ENCODE results near the gene SHROOM2.

- TF ChIP-seq MAZ (IDR thresholded peaks at IDR 0.05; ENCODE audit: borderline replicate concordance, low read depth, low read length) = no peak
- TF ChIP-seq CTCF (conservative IDR thresholded peaks at IDR 0.05; ENCODE audit: low read depth, low read length) = no peak
- no peak for TF ChIP-seq POLR2A (IDR thresholded peaks at IDR 0.05; ENCODE audit: low read depth, low read length)
- TF ChIP-seq FOS (IDR thresholded peaks at IDR 0.05; ENCODE audit: low read depth, low read length) = no peak
- no peak for TF ChIP-seq CEBPB (IDR thresholded peaks at IDR 0.05; ENCODE audit: low read depth, low read length)
- TF ChIP-seq SMC3 (IDR thresholded peaks at IDR 0.05; ENCODE audit: low read depth, low read length) = no peak
- no peak for TF ChIP-seq RFX5 (IDR thresholded peaks at IDR 0.05; ENCODE audit: low read depth, low read length)
- no peak for TF ChIP-seq BHLHE40 (IDR thresholded peaks at IDR 0.05; ENCODE audit: low read depth, low read length)
- TF ChIP-seq CHD1 (IDR thresholded peaks at IDR 0.05; ENCODE audit: low read depth, low read length) = no peak
- TF ChIP-seq RCOR1 (IDR thresholded peaks at IDR 0.05; ENCODE audit: insufficient replicate concordance, low read length) = no peak
- no peak for TF ChIP-seq USF2 (IDR thresholded peaks at IDR 0.05; ENCODE audit: low read depth, low read length)
- no peak for TF ChIP-seq MXI1 (IDR thresholded peaks at IDR 0.05; ENCODE audit: borderline replicate concordance, low read depth, low read length)
- no peak for TF ChIP-seq ELK1 (IDR thresholded peaks at IDR 0.05; ENCODE audit: borderline replicate concordance, low read depth, low read length)
- no peak for TF ChIP-seq RAD21 (IDR thresholded peaks at IDR 0.05; ENCODE audit: low read length)
These were observed 48.1 kb upstream of the SHROOM2 start for GRCh38 chrX:9738151-9738550.
